GM23248 (cell line): Measurements from ENCODE around the gene TNS3. TPM values are rescaled to one million over a fixed set of nuclear protein-coding genes. Genes with fewer than 3 reads are reported as not detected.

ENCODE experiments used
- DNase-seq: peaks from one replicate; pipeline ENCODE4 v3.0.0-alpha.2; 2015
- H2AFZ ChIP-seq: fragments of 200-600 bp; sonication (generic); 2 replicates; pipeline ENCODE4 v1.6.1; 2016; ENCODE audit warnings: antibody characterized with exemption
- H3F3A ChIP-seq: fragments of 200-600 bp; sonication (generic); 2 replicates; pipeline ENCODE4 v1.6.1; 2016; ENCODE audit warnings: mild to moderate bottlenecking, antibody characterized with exemption, mixed run types; ENCODE audit not compliant: insufficient read depth
- H3K27ac ChIP-seq: fragments of 200-600 bp; sonication (generic); 2 replicates; pipeline ENCODE4 v1.5.1; 2016; ENCODE audit warnings: mild to moderate bottlenecking
- H3K27me3 ChIP-seq: fragments of 200-600 bp; sonication (generic); replicated peaks from 2 replicates; pipeline ENCODE4 v1.6.1; 2016; ENCODE audit warnings: mild to moderate bottlenecking; ENCODE audit not compliant: insufficient read depth
- H3K36me3 ChIP-seq: fragments of 200-600 bp; sonication (generic); 2 replicates; pipeline ENCODE4 v1.6.1; 2016; ENCODE audit warnings: low read depth, mild to moderate bottlenecking
- H3K4me1 ChIP-seq: fragments of 200-600 bp; sonication (generic); 2 replicates; pipeline ENCODE4 v1.6.1; 2016; ENCODE audit warnings: mild to moderate bottlenecking; ENCODE audit not compliant: insufficient read depth
- H3K4me2 ChIP-seq: fragments of 200-600 bp; sonication (generic); one replicate; pipeline ENCODE4 v1.6.1; 2016; ENCODE audit warnings: mild to moderate bottlenecking; ENCODE audit not compliant: unreplicated experiment
- H3K4me3 ChIP-seq: fragments of 200-600 bp; sonication (generic); 2 replicates; pipeline ENCODE4 v1.5.1; 2016; ENCODE audit warnings: mild to moderate bottlenecking
- H3K79me2 ChIP-seq: fragments of 200-600 bp; sonication (generic); 2 replicates; pipeline ENCODE4 v1.6.1; 2016; ENCODE audit warnings: mild to moderate bottlenecking; ENCODE audit not compliant: insufficient read depth
- H3K9ac ChIP-seq: fragments of 200-600 bp; sonication (generic); 2 replicates; pipeline ENCODE4 v1.6.1; 2016; ENCODE audit warnings: mild to moderate bottlenecking
- H3K9me2 ChIP-seq: fragments of 200-600 bp; sonication (generic); 2 replicates; pipeline ENCODE4 v1.6.1; 2016; ENCODE audit warnings: mixed run types, mild to moderate bottlenecking, moderate library complexity; ENCODE audit not compliant: insufficient read depth
- H3K9me3 ChIP-seq: fragments of 200-600 bp; sonication (generic); one replicate; pipeline ENCODE4 v1.6.1; 2017; ENCODE audit warnings: low read depth
- H4K20me1 ChIP-seq: fragments of 200-600 bp; sonication (generic); 2 replicates; pipeline ENCODE4 v1.6.0; 2016; ENCODE audit not compliant: insufficient read depth
- EZH2 ChIP-seq: fragments of 200-600 bp; sonication (generic); IDR thresholded peaks from 2 replicates; pipeline ENCODE4 v1.6.1; 2018; ENCODE audit warnings: antibody characterized with exemption, mild to moderate bottlenecking; ENCODE audit not compliant: insufficient read depth, poor library complexity, severe bottlenecking
- EZH2phosphoT487 ChIP-seq: fragments of 200-600 bp; sonication (generic); IDR thresholded peaks from 2 replicates; pipeline ENCODE4 v1.6.1; 2018; ENCODE audit warnings: antibody characterized with exemption, moderate library complexity, mild to moderate bottlenecking, low read depth; ENCODE audit not compliant: insufficient read depth
- WGBS, 2 experiments: methylation state at CpG; one replicate each; pipeline ENCODE4 v1.1.6; 2015 to 2017; ENCODE audit warnings: low lambda C conversion rate in 2 of 2, low coverage in 1 of 2; ENCODE audit errors: missing lambda C conversion rate in 2 of 2; 5-methylcytosine and 5-hydroxymethylcytosine counted together
- in situ Hi-C: fragments of 300-500 bp; cut with MboI; formaldehyde crosslinking; loops from 2 replicates; pipeline ENCODE4 v1.15.0; 2020
- polyA plus RNA-seq: library from polyadenylated mRNA; unstranded; fragments of >200 nt; fragmentation: Nextera tagmentation; extraction: Ambion mirVana; gene quantifications from 2 replicates; pipeline ENCODE4 v1.2.1, GENCODE V29; 2016
- total RNA-seq: library from RNA; depleted of rRNA; stranded (reverse); fragments of >200 nt; shearing (Covaris generic); gene quantifications from 2 replicates; pipeline ENCODE4 v1.2.3, GENCODE V29; 2014

The TNS3 gene
- total and polyA plus RNA-seq, 2 experiments from 2014 or later, result 18.6 to 47.0 TPM

- Histone ChIP-seq H3K9me2 (no peaks in the 10 kb centered on the region), H3K4me1 (peaks cover 29% of the 10 kb centered on the region), H3K4me3 (peak overlapping the region; percentile 86), H3K79me2 (peaks cover 54% of the 10 kb centered on the region), H2AFZ (peak overlapping the region; percentile 74; the same call in 1 of the 2 replicates), H3K27ac (no peak overlapping the region), H3K36me3 (no peaks in the 10 kb centered on the region), H4K20me1 (no peaks in the 10 kb centered on the region), H3F3A (peaks cover 12% of the 10 kb centered on the region; the same call in 1 of the 2 replicates), H3K9me3 (no peaks in the 10 kb centered on the region), H3K4me2 (peak overlapping the region; percentile 86), H3K9ac (peak overlapping the region; percentile 95), H3K27me3 (no peaks in the 10 kb centered on the region)
- peak; percentile 57 for DNase-seq
- 1 to 4% methylated on average over 12 to 15 of the region's 15 CpGs for WGBS, 2 experiments
- in situ Hi-C loops, result no loop called here
- no peak for TF ChIP-seq EZH2phosphoT487
- TF ChIP-seq EZH2, result no peak
These were observed 1.0 kb downstream of the TNS3 start for GRCh38 chr7:47580811-47581331.

GRCh38 chr7:47580175-47580706 is 1.7 kb downstream of the TNS3 start:
- H3K4me2 ChIP-seq, result peak overlapping the region; percentile 86
- H3K4me3 ChIP-seq, result peak overlapping the region; percentile 86
- H3K36me3 ChIP-seq, result no peaks in the 10 kb centered on the region
- no peaks in the 10 kb centered on the region for H3K9me2 ChIP-seq
- TF ChIP-seq EZH2phosphoT487 (no peak), EZH2 (no peak)
- peaks cover 29% of the 10 kb centered on the region for H3K4me1 ChIP-seq
- H3K27me3 ChIP-seq, result no peaks in the 10 kb centered on the region
- peaks cover 58% of the 10 kb centered on the region for H3K79me2 ChIP-seq
- H2AFZ ChIP-seq, result no peak overlapping the region
- DNase-seq, result peak; percentile 36
- peaks cover 18% of the 10 kb centered on the region for H3F3A ChIP-seq
- H3K27ac ChIP-seq, result no peak overlapping the region
- no peaks in the 10 kb centered on the region for H4K20me1 ChIP-seq
- WGBS, 2 experiments, result 45 to 58% methylated on average over 6 to 7 of the region's 7 CpGs
- H3K9ac ChIP-seq, result peak overlapping the region; percentile 95
- H3K9me3 ChIP-seq, result no peaks in the 10 kb centered on the region
- in situ Hi-C loops, result no loop called here

- no peak for DNase-seq
- peak overlapping the region; percentile 69 for H3K27ac ChIP-seq
- H3K4me3 ChIP-seq, result 0 out of 2 replicates have a peak overlapping the region, but pooled peaks have one; percentile 39
- WGBS, 2 experiments, result 90 to 95% methylated on average over 3 of the region's 3 CpGs
- H3K9me2 ChIP-seq, result no peaks in the 10 kb centered on the region
- peaks cover 61% of the 10 kb centered on the region for H3K79me2 ChIP-seq
- peak overlapping the region; percentile 63 for H3K9ac ChIP-seq
- no peaks in the 10 kb centered on the region for H3K9me3 ChIP-seq
- H3K27me3 ChIP-seq, result no peaks in the 10 kb centered on the region
- H3K4me2 ChIP-seq, result no peak overlapping the region
- H2AFZ ChIP-seq, result no peak overlapping the region
- H3F3A ChIP-seq, result peaks cover 26% of the 10 kb centered on the region
- in situ Hi-C loops, result no loop called here
- no peaks in the 10 kb centered on the region for H4K20me1 ChIP-seq
- TF ChIP-seq EZH2phosphoT487 (no peak), EZH2 (no peak)
- no peaks in the 10 kb centered on the region for H3K36me3 ChIP-seq
- H3K4me1 ChIP-seq, result peaks cover 37% of the 10 kb centered on the region
These were observed 2.5 kb downstream of the TNS3 start for GRCh38 chr7:47579458-47579857.

- Histone ChIP-seq H3K27ac (peak overlapping the region; percentile 69), H3K4me1 (peaks cover 43% of the 10 kb centered on the region), H3K36me3 (no peaks in the 10 kb centered on the region), H2AFZ (0 out of 2 replicates have a peak overlapping the region, but pooled peaks have one; percentile 31), H3K9me2 (no peaks in the 10 kb centered on the region), H3K4me3 (peak overlapping the region; percentile 39), H4K20me1 (no peaks in the 10 kb centered on the region), H3F3A (peaks cover 32% of the 10 kb centered on the region), H3K27me3 (no peaks in the 10 kb centered on the region), H3K9ac (peak overlapping the region; percentile 63), H3K4me2 (peak overlapping the region; percentile 71), H3K9me3 (no peaks in the 10 kb centered on the region), H3K79me2 (peaks cover 61% of the 10 kb centered on the region)
- TF ChIP-seq EZH2 (no peak), EZH2phosphoT487 (no peak)
- in situ Hi-C loops, result no loop called here
- peak; percentile 85 for DNase-seq
- WGBS, 2 experiments, result 9 to 11% methylated on average over 18 of the region's 18 CpGs
These were observed 3.2 kb downstream of the TNS3 start for GRCh38 chr7:47578579-47579270.
